HepG2 (cell line): ENCODE data around the gene HTR1D. TPM values are rescaled to one million over a fixed set of nuclear protein-coding genes. Genes with fewer than 3 reads are reported as not detected.

Source experiments
- CREB1 ChIP-seq, 2 experiments: fragments of 450-650 bp in 1 of 2; IDR thresholded peaks; 2 replicates each; pipeline ENCODE4 v1.6.1; 2016 to 2017; ENCODE audit warnings: control low read depth in 1 of 2, mild to moderate bottlenecking in 1 of 2, missing compliant biosample characterization in 1 of 2, missing genetic modification characterization in 1 of 2
- DNMT3B ChIP-seq: conservative IDR thresholded peaks from 2 replicates; pipeline ENCODE4 v1.6.1; 2016; ENCODE audit warnings: missing biosample characterization, control low read depth
- GATAD2A ChIP-seq: IDR thresholded peaks from 2 replicates; pipeline ENCODE4 v1.6.1; 2016
- KDM1A ChIP-seq: IDR thresholded peaks from 2 replicates; pipeline ENCODE4 v1.6.1; 2016; ENCODE audit warnings: missing compliant biosample characterization
- KDM3A ChIP-seq: IDR thresholded peaks from 2 replicates; pipeline ENCODE4 v1.6.1; 2018; ENCODE audit warnings: low read depth, missing compliant biosample characterization
- NFIC ChIP-seq: IDR thresholded peaks from 2 replicates; pipeline ENCODE4 v1.6.1; 2012; ENCODE audit warnings: mild to moderate bottlenecking, low read length, inconsistent platforms
- PITX1 ChIP-seq: sonication (generic); formaldehyde crosslinking; IDR thresholded peaks from 2 replicates; pipeline ENCODE4 v1.5.1; 2020; ENCODE audit warnings: mild to moderate bottlenecking, missing genetic modification reagents
- SIX1 ChIP-seq: sonication (generic); formaldehyde crosslinking; IDR thresholded peaks from 2 replicates; pipeline ENCODE4 v1.4.0; 2020; ENCODE audit warnings: missing genetic modification reagents, borderline replicate concordance
- SOX5 ChIP-seq: IDR thresholded peaks from 2 replicates; pipeline ENCODE4 v1.6.1; 2016; ENCODE audit warnings: borderline replicate concordance
- SSRP1 ChIP-seq: IDR thresholded peaks from 2 replicates; pipeline ENCODE4 v1.6.1; 2016; ENCODE audit warnings: control low read depth
- TFE3 ChIP-seq: IDR thresholded peaks from 2 replicates; pipeline ENCODE4 v1.6.1; 2016
- THAP11 ChIP-seq: IDR thresholded peaks from 2 replicates; pipeline ENCODE4 v1.6.1; 2016; ENCODE audit warnings: missing biosample characterization, missing genetic modification reagents
- ZEB1 ChIP-seq: IDR thresholded peaks from 2 replicates; pipeline ENCODE4 v1.6.1; 2012; ENCODE audit warnings: mild to moderate bottlenecking, low read depth, inconsistent platforms; ENCODE audit not compliant: insufficient replicate concordance
- ZFY ChIP-seq: sonication (generic); formaldehyde crosslinking; IDR thresholded peaks from 2 replicates; pipeline ENCODE4 v1.4.0; 2020; ENCODE audit warnings: missing genetic modification reagents
- ZNF878 ChIP-seq: sonication (generic); formaldehyde crosslinking; IDR thresholded peaks from 2 replicates; pipeline ENCODE4 v1.8.1; 2023; ENCODE audit warnings: mild to moderate bottlenecking, missing genetic modification reagents, moderate library complexity
- polyA plus RNA-seq, 8 experiments: library from polyadenylated mRNA; depleted of rRNA in 3 of 8; stranded (reverse) in 7 of 8; unstranded in 1 of 8; fragments of >200 nt; fragmentation: Illumina TruSeq in 4 of 8; extraction: Trizol in 4 of 8; gene quantifications; 2 replicates each; pipeline versions ENCODE4 v1.2.1 to v1.2.3, GENCODE V29; 2011 to 2016; ENCODE audit warnings: low read depth in 4 of 8, missing spikeins in 1 of 8, mixed read lengths in 1 of 8; ENCODE audit not compliant: insufficient read depth in 1 of 8
- total RNA-seq, 5 experiments: library from RNA; depleted of rRNA; stranded (reverse); fragments of >200 nt; fragmentation: Illumina TruSeq; extraction: Trizol; gene quantifications; 2 replicates each; pipeline ENCODE4 v1.2.3, GENCODE V29; 2016; ENCODE audit warnings: low read depth in 1 of 5
- TF ChIP-seq, protein P1 (sequence below): sonication (generic); formaldehyde crosslinking; conservative IDR thresholded peaks from 2 replicates; pipeline ENCODE4 v1.4.0; 2020; ENCODE audit warnings: missing genetic modification reagents
- TF ChIP-seq, protein P2 (sequence below): sonication (generic); formaldehyde crosslinking; IDR thresholded peaks from 2 replicates; pipeline ENCODE4 v1.5.1; 2020; ENCODE audit warnings: missing genetic modification reagents, mild to moderate bottlenecking, borderline replicate concordance
- TF ChIP-seq, protein P3 (sequence below): sonication (generic); formaldehyde crosslinking; IDR thresholded peaks from 2 replicates; pipeline ENCODE4 v1.4.0; 2020; ENCODE audit warnings: mild to moderate bottlenecking, missing genetic modification reagents

The HTR1D gene
- total and polyA plus RNA-seq, 2 of the 13 experiments (the other 11 are each of a cell fraction or from before 2014, with no cell fraction given): 0.04 to 0.07 TPM

- TF ChIP-seq SSRP1 (CRISPR knock-in tag): peak; percentile 72; the same call in 1 of the 2 replicates
- peak; percentile 76; the same call in 1 of the 2 replicates for TF ChIP-seq TFE3 (CRISPR knock-in tag)
- TF ChIP-seq, protein P1, sequence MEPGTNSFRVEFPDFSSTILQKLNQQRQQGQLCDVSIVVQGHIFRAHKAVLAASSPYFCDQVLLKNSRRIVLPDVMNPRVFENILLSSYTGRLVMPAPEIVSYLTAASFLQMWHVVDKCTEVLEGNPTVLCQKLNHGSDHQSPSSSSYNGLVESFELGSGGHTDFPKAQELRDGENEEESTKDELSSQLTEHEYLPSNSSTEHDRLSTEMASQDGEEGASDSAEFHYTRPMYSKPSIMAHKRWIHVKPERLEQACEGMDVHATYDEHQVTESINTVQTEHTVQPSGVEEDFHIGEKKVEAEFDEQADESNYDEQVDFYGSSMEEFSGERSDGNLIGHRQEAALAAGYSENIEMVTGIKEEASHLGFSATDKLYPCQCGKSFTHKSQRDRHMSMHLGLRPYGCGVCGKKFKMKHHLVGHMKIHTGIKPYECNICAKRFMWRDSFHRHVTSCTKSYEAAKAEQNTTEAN: 0 out of 2 replicates have a peak, but pooled peaks have one; percentile 31
- TF ChIP-seq, protein P2, sequence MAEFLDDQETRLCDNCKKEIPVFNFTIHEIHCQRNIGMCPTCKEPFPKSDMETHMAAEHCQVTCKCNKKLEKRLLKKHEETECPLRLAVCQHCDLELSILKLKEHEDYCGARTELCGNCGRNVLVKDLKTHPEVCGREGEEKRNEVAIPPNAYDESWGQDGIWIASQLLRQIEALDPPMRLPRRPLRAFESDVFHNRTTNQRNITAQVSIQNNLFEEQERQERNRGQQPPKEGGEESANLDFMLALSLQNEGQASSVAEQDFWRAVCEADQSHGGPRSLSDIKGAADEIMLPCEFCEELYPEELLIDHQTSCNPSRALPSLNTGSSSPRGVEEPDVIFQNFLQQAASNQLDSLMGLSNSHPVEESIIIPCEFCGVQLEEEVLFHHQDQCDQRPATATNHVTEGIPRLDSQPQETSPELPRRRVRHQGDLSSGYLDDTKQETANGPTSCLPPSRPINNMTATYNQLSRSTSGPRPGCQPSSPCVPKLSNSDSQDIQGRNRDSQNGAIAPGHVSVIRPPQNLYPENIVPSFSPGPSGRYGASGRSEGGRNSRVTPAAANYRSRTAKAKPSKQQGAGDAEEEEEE (CRISPR knock-in tag): 0 out of 2 replicates have a peak, but pooled peaks have one; percentile 11
- TF ChIP-seq SIX1 (CRISPR knock-in tag): no peak
- peak; percentile 74 for TF ChIP-seq NFIC
- peak; percentile 61; the same call in 1 of the 2 replicates for TF ChIP-seq GATAD2A
- TF ChIP-seq CREB1 (IDR thresholded peaks at IDR 0.05): no peak
- TF ChIP-seq CREB1 (CRISPR knock-in tag; IDR thresholded peaks at IDR 0.05): no peak
- TF ChIP-seq, protein P3, sequence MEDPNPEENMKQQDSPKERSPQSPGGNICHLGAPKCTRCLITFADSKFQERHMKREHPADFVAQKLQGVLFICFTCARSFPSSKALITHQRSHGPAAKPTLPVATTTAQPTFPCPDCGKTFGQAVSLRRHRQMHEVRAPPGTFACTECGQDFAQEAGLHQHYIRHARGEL (CRISPR knock-in tag): no peak
- peak; percentile 31; the same call in 1 of the 2 replicates for TF ChIP-seq KDM1A (CRISPR knock-in tag)
- TF ChIP-seq ZFY (CRISPR knock-in tag): 0 out of 2 replicates have a peak, but pooled peaks have one; percentile 30
- TF ChIP-seq SOX5 (CRISPR knock-in tag): peak; percentile 24; the same call in 1 of the 2 replicates
- TF ChIP-seq ZNF878 (CRISPR knock-in tag): 0 out of 2 replicates have a peak, but pooled peaks have one; percentile 29
- TF ChIP-seq PITX1 (CRISPR knock-in tag): 0 out of 2 replicates have a peak, but pooled peaks have one; percentile 31
- TF ChIP-seq ZEB1: peak; percentile 60
- TF ChIP-seq THAP11 (CRISPR knock-in tag): 0 out of 2 replicates have a peak, but pooled peaks have one; percentile 4
- TF ChIP-seq KDM3A: no peak
- TF ChIP-seq DNMT3B (CRISPR knock-in tag): 0 out of 2 replicates have a peak, but pooled peaks have one; percentile 14
Observed at GRCh38 chr1:23188434-23188884, 28.8 kb downstream of the HTR1D start (continued).
